Suppressor macrophage treated with lipopolysaccharide for 1 hour (primary cell): ENCODE results near the gene PCGF1.
"Not testable (repeated sequence)": the region's sequence is repeated elsewhere in the genome, so short reads cannot be mapped to it uniquely, and the experiment has no call there.

Source experiments
- DNase-seq, 3 donors: peaks; one replicate each; pipeline ENCODE4 v3.0.0-alpha.2; 2020 to 2022

The PCGF1 gene

GRCh38 chr2:74498500-74499266 lies 8.8 kb downstream of the PCGF1 start:
- DNase-seq: peak; percentile 71 to 83 (median 81)

- peak in 1 of 3 donors; percentile 30 for DNase-seq
These were observed 9.6 kb downstream of the PCGF1 start for GRCh38 chr2:74497777-74498499.

GRCh38 chr2:74496997-74497776 lies 10.3 kb downstream of the PCGF1 start:
- no peak for DNase-seq

- no peak for DNase-seq
These were observed 12.1 kb downstream of the PCGF1 start for GRCh38 chr2:74495440-74495839.

- DNase-seq: no peak
These were observed 13.9 kb downstream of the PCGF1 start for GRCh38 chr2:74493546-74493945.

GRCh38 chr2:74491648-74492544 lies 15.6 kb downstream of the PCGF1 start:
- DNase-seq: no peak

GRCh38 chr2:74489906-74490305 lies 17.6 kb downstream of the PCGF1 start:
- DNase-seq: no peak

- no peak for DNase-seq
These were observed 18.6 kb downstream of the PCGF1 start for GRCh38 chr2:74488643-74489481.

- no peak for DNase-seq
These were observed 21.4 kb downstream of the PCGF1 start for GRCh38 chr2:74486141-74486540.

- not testable (repeated sequence) for DNase-seq
These were observed 23.8 kb downstream of the PCGF1 start for GRCh38 chr2:74483675-74484164.

GRCh38 chr2:74482801-74483674 lies 24.5 kb downstream of the PCGF1 start, which contains the start of the genes CCDC142 and TTC31:
TSS of gene CCDC142 (minus strand) at chr2:74482998. CDS start at chr2:74482837, 161 bp downstream.
TSS of gene TTC31 (plus strand) at chr2:74483081. CDS start at chr2:74483096, 15 bp downstream.
- DNase-seq: peak; percentile 96 to 97 (median 97)

GRCh38 chr2:74481961-74482800 lies 25.3 kb downstream of the PCGF1 start:
- peak; percentile 62 to 68 (median 63) for DNase-seq

- DNase-seq: peak; percentile 68 to 75 (median 72)
These were observed 26.1 kb downstream of the PCGF1 start for GRCh38 chr2:74481431-74481830.

- no peak for DNase-seq
These were observed 32.6 kb downstream of the PCGF1 start for GRCh38 chr2:74474899-74475298.

GRCh38 chr2:74474481-74474880 lies 33.0 kb downstream of the PCGF1 start:
- DNase-seq: no peak

GRCh38 chr2:74472945-74473258 lies 34.6 kb downstream of the PCGF1 start:
- DNase-seq: no peak

- DNase-seq: peak; percentile 95 to 97 (median 96)
These were observed 35.2 kb downstream of the PCGF1 start, which contains the start of gene MRPL53 for GRCh38 chr2:74472086-74472944. TSS of gene MRPL53 (minus strand) at chr2:74472680. CDS start at chr2:74472660, 20 bp downstream.
